ENCODE measurements around the gene GALNT18. TPM values are rescaled to one million over a fixed set of nuclear protein-coding genes. Genes with fewer than 3 reads are reported as not detected.

GALNT18 gene
- total RNA-seq, 1 experiment from 2014 or later, result 1.7 TPM

- H3K4ac ChIP-seq (ENCODE audit: low read depth, low read length), result no peak overlapping the region
Observed at GRCh38 chr11:11436715-11437313, 185.0 kb downstream of the GALNT18 start.

More at GRCh38 chr11:11436715-11437313, 185.0 kb downstream of the GALNT18 start:
- Mint-ChIP-seq H3K27me3 (ENCODE audit: low read depth) (peaks cover 3% of the 10 kb centered on the region; the same call in 1 of the 2 replicates), H3K27ac (no peak overlapping the region; a peak in 1 of 7 replicates), H3K36me3 (ENCODE audit: insufficient read depth in 1 of 3, low read depth in 3 of 3) (no peaks in the 10 kb centered on the region; a peak in 1 of 7 replicates), H3K4me1 (peaks cover 12 to 22% of the 10 kb centered on the region in 2 experiments), H3K4me3 (no peak overlapping the region), H3K9me3 (no peaks in the 10 kb centered on the region)
- H3K27ac ChIP-seq (ENCODE audit: insufficient read length, low read depth, low read length), result no peak overlapping the region
- no peak overlapping the region for H4K8ac ChIP-seq (replicated peaks; ENCODE audit: insufficient read length, low read depth, low read length)
- H3K9me3 ChIP-seq (ENCODE audit: control insufficient read depth, low read depth, low read length), result no peaks in the 10 kb centered on the region
- no peak overlapping the region for H3K23ac ChIP-seq (ENCODE audit: insufficient read length, low read depth, low read length)
- no peak overlapping the region; the same call in 1 of the 2 replicates for H3K14ac ChIP-seq (ENCODE audit: insufficient read depth, low read length)
- DNase-seq, result no peak
- H3K4me1 ChIP-seq (ENCODE audit: insufficient read depth, low read length), result no peaks in the 10 kb centered on the region; the same call in 1 of the 2 replicates
- no peak overlapping the region for H3K18ac ChIP-seq (ENCODE audit: insufficient read length, low read depth, low read length)
- H4K91ac ChIP-seq (ENCODE audit: insufficient read length, low read depth, low read length), result no peak overlapping the region
- no peak overlapping the region for H2AFZ ChIP-seq (ENCODE audit: low read length)
- H2BK12ac ChIP-seq (ENCODE audit: insufficient read length, low read depth, low read length), result no peak overlapping the region
- H3K27me3 ChIP-seq (ENCODE audit: insufficient read depth, low read length), result no peaks in the 10 kb centered on the region
- no peak overlapping the region for H2BK5ac ChIP-seq (ENCODE audit: insufficient read length, low read length)
- no peak overlapping the region for H3K9ac ChIP-seq (ENCODE audit: extremely low read depth, insufficient read length, low read length)
- no peaks in the 10 kb centered on the region for H3K79me2 ChIP-seq (ENCODE audit: insufficient read depth, low read length)
- TF ChIP-seq, protein P1, sequence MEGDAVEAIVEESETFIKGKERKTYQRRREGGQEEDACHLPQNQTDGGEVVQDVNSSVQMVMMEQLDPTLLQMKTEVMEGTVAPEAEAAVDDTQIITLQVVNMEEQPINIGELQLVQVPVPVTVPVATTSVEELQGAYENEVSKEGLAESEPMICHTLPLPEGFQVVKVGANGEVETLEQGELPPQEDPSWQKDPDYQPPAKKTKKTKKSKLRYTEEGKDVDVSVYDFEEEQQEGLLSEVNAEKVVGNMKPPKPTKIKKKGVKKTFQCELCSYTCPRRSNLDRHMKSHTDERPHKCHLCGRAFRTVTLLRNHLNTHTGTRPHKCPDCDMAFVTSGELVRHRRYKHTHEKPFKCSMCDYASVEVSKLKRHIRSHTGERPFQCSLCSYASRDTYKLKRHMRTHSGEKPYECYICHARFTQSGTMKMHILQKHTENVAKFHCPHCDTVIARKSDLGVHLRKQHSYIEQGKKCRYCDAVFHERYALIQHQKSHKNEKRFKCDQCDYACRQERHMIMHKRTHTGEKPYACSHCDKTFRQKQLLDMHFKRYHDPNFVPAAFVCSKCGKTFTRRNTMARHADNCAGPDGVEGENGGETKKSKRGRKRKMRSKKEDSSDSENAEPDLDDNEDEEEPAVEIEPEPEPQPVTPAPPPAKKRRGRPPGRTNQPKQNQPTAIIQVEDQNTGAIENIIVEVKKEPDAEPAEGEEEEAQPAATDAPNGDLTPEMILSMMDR (conservative IDR thresholded peaks at IDR 0.05), result no peak
- H3K23me2 ChIP-seq (ENCODE audit: insufficient read length, low read depth, low read length, poor library complexity, severe bottlenecking), result no peaks in the 10 kb centered on the region
- H3K4me2 ChIP-seq (ENCODE audit: insufficient read depth, insufficient read length, low read length), result no peak overlapping the region
- H4K20me1 ChIP-seq (ENCODE audit: control insufficient read depth, insufficient read depth, insufficient read length), result no peaks in the 10 kb centered on the region
- H2BK120ac ChIP-seq (ENCODE audit: low read depth, low read length, poor library complexity, severe bottlenecking), result no peak overlapping the region
- H4K5ac ChIP-seq (ENCODE audit: insufficient read length, low read depth, low read length), result no peak overlapping the region
- no peak overlapping the region for H3T11ph ChIP-seq (ENCODE audit: low read length)
- H2BK20ac ChIP-seq (ENCODE audit: low read depth, low read length, poor library complexity, severe bottlenecking), result no peak overlapping the region
- H3K56ac ChIP-seq (ENCODE audit: insufficient read length, low read depth, low read length), result no peak overlapping the region
- no peaks in the 10 kb centered on the region for H3K79me1 ChIP-seq (ENCODE audit: insufficient read depth, low read depth, low read length, poor library complexity, severe bottlenecking)
- no peak overlapping the region for H2AK5ac ChIP-seq (ENCODE audit: insufficient read length, low read length)
- WGBS (ENCODE audit: extremely low coverage, insufficient read length, low lambda C conversion rate), result no CpG with 5 or more reads among the region's 10 CpGs
- H2BK15ac ChIP-seq (ENCODE audit: low read depth, low read length), result no peak overlapping the region
